SK-MEL-5 (cell line): ENCODE measurements around the gene PKNOX2. TPM values are rescaled to one million over a fixed set of nuclear protein-coding genes. Genes with fewer than 3 reads are reported as not detected.

Source experiments
- DNase-seq: peaks from one replicate; pipeline ENCODE4 v3.0.0-alpha.2; 2016; ENCODE audit warnings: low read depth, low spot score
- in situ Hi-C: cut with HindIII; loops from 2 replicates; pipeline ENCODE4 v1.10.0; 2016; ENCODE audit warnings: low sequenced_read_pairs, high pct_unique_total_duplicates, low pct_unique_long_range_greater_than_20kb
- total RNA-seq: library from RNA; depleted of rRNA; stranded (reverse); fragments of >200 nt; shearing (Covaris generic); gene quantifications from 2 replicates; pipeline ENCODE4 v1.2.3, GENCODE V29; 2014

PKNOX2 gene
- total RNA-seq, 1 experiment from 2014 or later = 1.6 TPM

GRCh38 chr11:125147280-125147679, 17.3 kb upstream of the PKNOX2 start:
- no peak for DNase-seq
- in situ Hi-C loops = loop anchor here (10.0 kb wide), 1 partner anchor 192 kb away; the partner anchor contains the start of gene CCDC15

- DNase-seq = no peak
- in situ Hi-C loops = loop anchor here (10.0 kb wide), 1 partner anchor 193 kb away; the partner anchor contains the start of gene CCDC15
Observed at GRCh38 chr11:125148011-125148410, 16.5 kb upstream of the PKNOX2 start.

- in situ Hi-C loops = loop anchor here (10.0 kb wide), 1 partner anchor 194 kb away; the partner anchor contains the start of gene CCDC15
Observed at GRCh38 chr11:125148743-125149142, 15.8 kb upstream of the PKNOX2 start.

GRCh38 chr11:125153837-125154236, 10.7 kb upstream of the PKNOX2 start:
- in situ Hi-C loops = no loop called here
- no peak for DNase-seq

More at GRCh38 chr11:125148743-125149142, 15.8 kb upstream of the PKNOX2 start:
- no peak for DNase-seq

- DNase-seq = no peak
- in situ Hi-C loops = no loop called here
Observed at GRCh38 chr11:125154378-125155099, 10.0 kb upstream of the PKNOX2 start.

- in situ Hi-C loops = no loop called here
- DNase-seq = no peak
Observed at GRCh38 chr11:125155100-125155444, 9.5 kb upstream of the PKNOX2 start.

GRCh38 chr11:125155767-125156166, 8.8 kb upstream of the PKNOX2 start:
- in situ Hi-C loops = no loop called here
- no peak for DNase-seq

GRCh38 chr11:125156346-125157117, 8.0 kb upstream of the PKNOX2 start:
- no peak for DNase-seq
- in situ Hi-C loops = no loop called here

GRCh38 chr11:125157118-125157733, 7.3 kb upstream of the PKNOX2 start:
- in situ Hi-C loops = no loop called here
- no peak for DNase-seq

GRCh38 chr11:125157953-125158680, 6.4 kb upstream of the PKNOX2 start:
- in situ Hi-C loops = no loop called here

GRCh38 chr11:125162743-125163142, 1.8 kb upstream of the PKNOX2 start:
- no peak for DNase-seq
- in situ Hi-C loops = no loop called here

More at GRCh38 chr11:125157953-125158680, 6.4 kb upstream of the PKNOX2 start:
- DNase-seq = no peak

GRCh38 chr11:125163431-125164063, 1.0 kb upstream of the PKNOX2 start:
- DNase-seq = no peak
- in situ Hi-C loops = no loop called here

GRCh38 chr11:125164091-125164421, 495 bp upstream of the PKNOX2 start:
- no peak for DNase-seq
- in situ Hi-C loops = no loop called here

- in situ Hi-C loops = no loop called here
- no peak for DNase-seq
Observed at GRCh38 chr11:125165111-125165842, 726 bp downstream of the PKNOX2 start.

- in situ Hi-C loops = no loop called here
- no peak for DNase-seq
Observed at GRCh38 chr11:125165843-125166763, 1.6 kb downstream of the PKNOX2 start.

- DNase-seq = no peak
- in situ Hi-C loops = no loop called here
Observed at GRCh38 chr11:125166764-125167291, 2.3 kb downstream of the PKNOX2 start.
